Ishikawa (cell line): ENCODE data around the gene USP8.

Experiments
- EGR1 ChIP-seq: IDR thresholded peaks from 2 replicates; pipeline ENCODE4 v1.6.1; 2012
- RAD21 ChIP-seq: IDR thresholded peaks from 2 replicates; pipeline ENCODE4 v1.6.1; 2012; ENCODE audit warnings: low read depth
- REST ChIP-seq: IDR thresholded peaks from 2 replicates; pipeline ENCODE4 v1.6.1; 2012; ENCODE audit warnings: low read depth, mild to moderate bottlenecking
- TAF1 ChIP-seq: IDR thresholded peaks from 2 replicates; pipeline ENCODE4 v1.6.1; 2012; ENCODE audit warnings: low read depth, mild to moderate bottlenecking
- ZBTB7A ChIP-seq: IDR thresholded peaks from 2 replicates; pipeline ENCODE4 v1.6.1; 2012; ENCODE audit warnings: low read depth

DNA sequence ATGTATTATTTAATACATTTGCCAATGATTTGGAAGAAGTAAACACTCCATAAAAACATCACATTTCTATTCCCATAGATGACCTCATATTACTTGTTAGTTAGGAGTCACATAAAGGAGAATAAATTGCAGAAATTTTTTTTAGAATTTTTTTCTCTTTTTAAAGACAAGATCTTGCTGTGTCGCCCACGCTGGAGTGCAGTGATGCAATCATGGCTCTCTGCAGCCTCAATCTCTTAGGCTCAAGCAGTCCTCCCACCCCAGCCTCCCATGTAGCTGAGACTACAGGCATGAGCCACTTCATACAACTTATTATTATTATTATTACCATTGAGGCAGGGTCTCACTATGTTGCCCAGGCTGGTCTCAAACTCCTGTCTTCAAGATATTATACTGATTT, 12.3 kb upstream of the USP8 start:
- TF ChIP-seq TAF1 (no peak), ZBTB7A (no peak), RAD21 (no peak), EGR1 (no peak), REST (no peak)
